RWPE2 (cell line): ENCODE data around the gene PLA2G4E.

Experiments used
- ATAC-seq: fragments of 200-7000 bp; cut with Tn5 transposase; 3 replicates; pipeline ENCODE4 v1.9.1; 2021; ENCODE audit warnings: low read depth
- DNase-seq: peaks from one replicate; pipeline ENCODE4 v3.0.0-alpha.2; 2020; ENCODE audit warnings: low spot score
- H3K27ac ChIP-seq: fragments of 450-650 bp; 2 replicates; pipeline ENCODE4 v1.5.1; 2017; ENCODE audit warnings: mild to moderate bottlenecking; ENCODE audit not compliant: poor library complexity, severe bottlenecking
- H3K27me3 ChIP-seq: fragments of 250-450 bp; sonication (Bioruptor Pico); 2 replicates; pipeline ENCODE4 v1.5.1; 2021; ENCODE audit warnings: mild to moderate bottlenecking, moderate library complexity; ENCODE audit not compliant: insufficient read depth, poor library complexity, severe bottlenecking
- H3K36me3 ChIP-seq: fragments of 250-450 bp; sonication (Bioruptor Pico); 2 replicates; pipeline ENCODE4 v1.5.1; 2020; ENCODE audit warnings: low read depth, mild to moderate bottlenecking, moderate library complexity
- H3K4me1 ChIP-seq: fragments of 250-450 bp; sonication (Bioruptor Pico); 2 replicates; pipeline ENCODE4 v1.5.1; 2021; ENCODE audit warnings: mild to moderate bottlenecking, moderate library complexity; ENCODE audit not compliant: insufficient read depth, poor library complexity, severe bottlenecking
- H3K4me3 ChIP-seq: fragments of 250-450 bp; sonication (Bioruptor Pico); 2 replicates; pipeline ENCODE4 v1.5.1; 2021; ENCODE audit warnings: mild to moderate bottlenecking, moderate library complexity; ENCODE audit not compliant: severe bottlenecking
- H3K9me3 ChIP-seq: fragments of 250-450 bp; sonication (Bioruptor Pico); 2 replicates; pipeline ENCODE4 v1.5.1; 2021; ENCODE audit warnings: mild to moderate bottlenecking, moderate library complexity; ENCODE audit not compliant: severe bottlenecking
- CTCF ChIP-seq: fragments of 450-650 bp; IDR thresholded peaks from one replicate; pipeline ENCODE4 v1.5.1; 2017; ENCODE audit warnings: mild to moderate bottlenecking, moderate library complexity; ENCODE audit not compliant: poor library complexity, severe bottlenecking

PLA2G4E gene

GRCh38 chr15:41945731-41946130, 75.1 kb downstream of the PLA2G4E start:
- Histone ChIP-seq H3K4me1 (peaks cover 51% of the 10 kb centered on the region), H3K4me3 (no peak overlapping the region), H3K9me3 (no peaks in the 10 kb centered on the region), H3K27me3 (no peaks in the 10 kb centered on the region), H3K27ac (peak overlapping the region; percentile 95), H3K36me3 (peaks cover 45% of the 10 kb centered on the region)
- DNase-seq (no peak), ATAC-seq (no peak)
- TF ChIP-seq CTCF = no peak

- Histone ChIP-seq H3K36me3 (peaks cover 41% of the 10 kb centered on the region), H3K4me3 (no peak overlapping the region), H3K27me3 (no peaks in the 10 kb centered on the region), H3K27ac (peak overlapping the region; percentile 95), H3K4me1 (peaks cover 54% of the 10 kb centered on the region), H3K9me3 (no peaks in the 10 kb centered on the region)
- ATAC-seq (no peak), DNase-seq (no peak)
- no peak for TF ChIP-seq CTCF
Measured at GRCh38 chr15:41945221-41945620, 75.6 kb downstream of the PLA2G4E start.

- ATAC-seq (peak; percentile 76), DNase-seq (no peak)
- peaks cover 38% of the 10 kb centered on the region for H3K36me3 ChIP-seq
- no peaks in the 10 kb centered on the region for H3K27me3 ChIP-seq
- no peak overlapping the region for H3K4me3 ChIP-seq
- peaks cover 60% of the 10 kb centered on the region for H3K4me1 ChIP-seq
- H3K27ac ChIP-seq = peak overlapping the region; percentile 95
- no peaks in the 10 kb centered on the region for H3K9me3 ChIP-seq
- TF ChIP-seq CTCF = no peak
Measured at GRCh38 chr15:41944313-41944940, 76.4 kb downstream of the PLA2G4E start.

GRCh38 chr15:41943543-41944312, 77.1 kb downstream of the PLA2G4E start:
- Histone ChIP-seq H3K27me3 (no peaks in the 10 kb centered on the region), H3K36me3 (peaks cover 40% of the 10 kb centered on the region), H3K27ac (peak overlapping the region; percentile 95), H3K9me3 (no peaks in the 10 kb centered on the region), H3K4me1 (peaks cover 60% of the 10 kb centered on the region), H3K4me3 (no peak overlapping the region)
- ATAC-seq = no peak
- DNase-seq = no peak
- no peak for TF ChIP-seq CTCF

GRCh38 chr15:41942886-41943285, 78.0 kb downstream of the PLA2G4E start:
- no peaks in the 10 kb centered on the region for H3K9me3 ChIP-seq
- DNase-seq (no peak), ATAC-seq (no peak)
- H3K4me1 ChIP-seq = peaks cover 59% of the 10 kb centered on the region
- H3K4me3 ChIP-seq = no peak overlapping the region
- peak overlapping the region; percentile 95 for H3K27ac ChIP-seq
- H3K27me3 ChIP-seq = no peaks in the 10 kb centered on the region
- TF ChIP-seq CTCF = no peak
- peaks cover 43% of the 10 kb centered on the region for H3K36me3 ChIP-seq
